ENCODE measurements around the gene SLC48A1. TPM values are rescaled to one million over a fixed set of nuclear protein-coding genes. Genes with fewer than 3 reads are reported as not detected.

SLC48A1 gene
- polyA plus RNA-seq, 3 donors, result 41.9 to 51.3 (median 47.4) TPM

- no peak for DNase-seq (ENCODE audit: extremely low read depth in 1 of 11, low read depth in 9 of 11, low spot score in 4 of 11)
Measured at GRCh38 chr12:47739979-47740378, 33.1 kb upstream of the SLC48A1 start.

DNA sequence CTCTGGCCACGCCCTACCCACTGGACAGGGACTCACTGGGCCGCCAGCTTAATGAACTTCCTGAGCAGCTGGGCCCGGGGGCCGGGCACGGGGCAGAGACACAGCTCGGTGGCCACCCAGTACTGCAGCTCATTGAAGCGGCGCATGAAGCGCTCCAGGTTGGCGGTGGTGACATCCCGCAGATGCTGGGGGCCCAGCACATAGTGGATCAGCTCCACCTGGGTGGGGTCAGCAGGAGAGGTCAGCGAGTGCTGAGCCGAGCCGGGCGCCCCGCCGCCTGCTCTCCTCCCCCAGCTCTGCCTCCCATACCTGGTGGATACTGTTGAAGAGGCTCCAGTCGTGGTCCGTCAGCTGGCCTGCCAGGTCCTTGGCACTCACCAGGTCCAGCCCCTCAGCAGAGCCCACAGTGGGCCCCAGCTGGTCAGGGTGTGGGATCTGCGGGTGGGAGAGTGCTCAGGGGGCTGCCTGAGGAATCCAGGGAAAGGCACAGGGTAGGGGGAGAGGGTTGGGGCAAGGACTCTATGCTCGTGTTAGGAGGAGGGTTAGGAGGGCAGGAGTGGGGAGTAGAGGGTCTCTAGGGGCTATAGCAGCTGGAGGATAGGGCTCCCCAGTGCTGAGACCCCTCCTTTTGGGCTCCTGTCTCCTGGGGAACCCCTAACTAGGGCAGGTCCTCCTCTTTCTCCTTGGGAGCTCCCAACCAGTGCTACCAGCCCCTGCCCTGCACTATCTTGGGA lies 32.3 kb upstream of the SLC48A1 start:
- DNase-seq (ENCODE audit: extremely low read depth in 1 of 11, low read depth in 9 of 11, low spot score in 4 of 11), result no peak

GRCh38 chr12:47741340-47741703 lies 31.7 kb upstream of the SLC48A1 start:
- DNase-seq (ENCODE audit: extremely low read depth in 1 of 11, low read depth in 9 of 11, low spot score in 4 of 11), result no peak

DNA sequence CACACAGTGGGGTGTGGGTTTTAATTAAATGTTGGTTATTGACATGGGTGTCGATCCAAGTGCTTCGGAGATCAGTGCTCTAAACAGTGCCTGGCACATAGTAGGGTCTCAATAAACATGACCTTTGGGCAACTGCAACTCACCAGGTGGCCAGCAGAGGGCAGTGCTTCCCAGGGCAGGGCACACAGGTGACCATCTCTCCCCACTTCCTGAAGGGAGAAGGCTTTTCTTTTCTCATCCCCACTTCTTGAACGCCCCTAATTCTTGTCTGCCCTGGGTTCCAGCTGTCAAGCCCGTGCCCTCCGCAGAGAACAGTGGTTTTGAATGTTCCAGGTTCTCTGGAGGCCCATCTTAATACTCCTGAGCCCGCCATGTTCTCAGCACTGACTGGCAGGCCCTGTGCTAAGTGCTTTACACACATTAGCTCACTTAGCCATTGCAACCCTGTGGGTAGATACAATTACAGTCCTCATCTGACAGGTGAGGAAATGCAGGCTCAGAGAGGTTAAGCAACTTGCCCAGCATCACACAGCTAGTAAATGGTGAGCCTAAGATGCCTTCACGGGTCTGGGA lies 30.7 kb upstream of the SLC48A1 start:
- DNase-seq (ENCODE audit: extremely low read depth in 1 of 11, low read depth in 9 of 11, low spot score in 4 of 11), result no peak

- no peak for DNase-seq (ENCODE audit: extremely low read depth in 1 of 11, low read depth in 9 of 11, low spot score in 4 of 11)
Measured at GRCh38 chr12:47743311-47743860, 29.7 kb upstream of the SLC48A1 start.

DNA sequence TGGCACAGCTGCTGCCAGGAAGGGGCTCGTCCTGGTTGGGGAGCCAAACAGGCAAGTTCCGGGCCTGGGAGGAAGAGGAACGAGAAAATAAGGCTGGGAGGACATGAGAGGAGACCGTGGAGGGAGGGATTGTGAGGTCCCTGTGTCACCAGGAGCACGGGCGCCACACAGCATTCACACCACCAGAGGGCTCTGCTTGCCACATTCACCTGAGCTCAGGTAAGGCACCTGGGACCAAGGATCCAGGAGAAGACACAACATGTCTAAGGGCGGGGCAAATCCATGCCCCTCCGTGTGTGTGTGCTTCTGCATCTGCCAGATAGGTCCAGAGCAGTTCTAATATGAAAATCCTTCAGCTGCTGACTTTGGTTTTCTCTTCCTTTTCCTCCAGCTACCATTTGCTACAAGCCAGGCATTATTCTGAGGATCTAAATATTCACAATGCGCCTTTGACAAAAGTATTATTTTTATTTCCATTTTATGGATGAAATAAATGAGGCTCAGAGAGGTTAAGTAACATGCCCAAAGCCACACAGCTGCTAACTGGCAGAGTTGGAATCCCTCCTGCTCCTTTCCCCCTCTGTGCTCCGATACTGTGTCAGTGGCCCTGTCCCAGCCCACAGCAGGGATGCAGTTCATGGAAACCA lies 28.9 kb upstream of the SLC48A1 start:
- no peak for DNase-seq (ENCODE audit: extremely low read depth in 1 of 11, low read depth in 9 of 11, low spot score in 4 of 11)

DNA sequence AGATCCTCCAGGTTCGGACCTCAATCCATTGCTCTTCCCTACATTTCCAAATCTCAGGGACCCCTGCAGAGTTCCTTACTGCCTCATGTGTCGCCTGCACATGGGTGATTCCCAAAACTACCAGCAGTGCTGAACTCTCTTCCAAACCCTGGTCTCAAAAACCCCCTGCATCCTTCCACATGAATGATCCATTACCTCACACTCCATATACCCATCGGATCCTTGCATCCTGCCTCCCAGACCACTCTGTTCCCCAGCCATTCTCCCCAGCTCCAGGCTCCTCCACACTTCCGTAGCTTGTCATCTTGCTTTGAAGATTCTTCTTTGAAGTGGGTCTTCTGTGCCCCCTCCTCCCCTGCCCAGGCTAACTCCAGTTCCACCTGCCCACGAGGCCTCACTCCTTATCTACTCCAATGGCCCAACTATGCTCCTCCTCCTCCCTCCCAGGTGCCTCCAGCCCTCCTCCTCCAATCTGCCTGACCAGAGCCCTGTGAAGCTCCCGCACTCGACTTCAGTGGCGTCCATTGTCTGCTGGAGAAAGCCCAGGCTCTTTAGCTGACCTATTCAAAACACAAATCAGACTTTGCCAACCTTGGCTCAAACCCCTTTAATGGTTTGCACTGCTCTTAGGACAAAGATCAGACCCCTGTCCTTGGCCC lies 28.1 kb upstream of the SLC48A1 start:
- DNase-seq (ENCODE audit: extremely low read depth in 1 of 11, low read depth in 9 of 11, low spot score in 4 of 11), result no peak

DNA sequence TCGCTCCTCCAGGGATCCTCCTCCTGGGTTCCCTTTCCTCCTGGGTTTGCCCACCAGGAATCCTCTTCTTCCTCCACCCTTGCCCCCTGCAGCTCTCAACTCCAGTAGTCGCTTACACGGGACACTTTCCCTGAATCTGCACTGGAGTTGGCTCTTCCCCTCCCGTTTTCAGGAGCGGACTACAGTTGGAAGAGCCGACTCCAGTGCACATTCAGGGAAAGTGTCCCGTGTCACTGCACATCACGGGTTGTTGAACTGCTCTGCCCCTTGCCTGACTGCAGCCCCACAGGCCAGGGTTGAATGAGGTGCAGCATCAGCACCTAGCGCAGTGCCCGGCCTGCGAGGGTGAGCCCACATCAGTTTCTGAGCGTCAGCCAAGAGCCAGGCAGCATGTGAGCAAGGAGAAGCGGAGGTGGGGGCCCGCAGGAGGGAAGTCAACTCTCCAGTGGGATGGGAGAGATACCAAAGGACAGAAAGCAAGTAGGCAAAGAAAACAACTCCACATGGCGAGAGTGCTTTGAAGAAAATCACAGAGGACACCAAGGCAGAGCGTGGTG lies 27.5 kb upstream of the SLC48A1 start:
- DNase-seq (ENCODE audit: extremely low read depth in 1 of 11, low read depth in 9 of 11, low spot score in 4 of 11), result no peak

DNA sequence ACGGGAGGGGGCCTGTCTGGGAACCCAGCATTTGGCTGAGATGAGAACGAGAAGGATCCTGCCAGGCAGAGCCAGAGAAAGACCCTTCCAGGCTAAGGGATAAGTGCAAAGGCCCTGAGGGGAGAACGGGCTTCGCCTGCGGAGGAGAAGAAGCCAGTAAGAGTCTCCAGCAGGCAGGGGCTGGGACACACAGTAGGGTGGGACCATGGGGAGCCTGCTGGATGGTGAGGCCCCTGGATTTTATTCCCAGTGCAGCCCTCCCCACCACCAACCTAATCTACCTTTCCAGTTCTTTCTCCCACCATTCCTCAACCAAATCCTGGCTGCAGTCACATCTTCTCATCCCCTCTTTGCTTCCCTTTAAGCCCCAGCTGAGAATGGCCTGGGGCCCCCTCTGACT lies 27.0 kb upstream of the SLC48A1 start:
- DNase-seq (ENCODE audit: extremely low read depth in 1 of 11, low read depth in 9 of 11, low spot score in 4 of 11), result no peak

- no peak for DNase-seq (ENCODE audit: extremely low read depth in 1 of 11, low read depth in 9 of 11, low spot score in 4 of 11)
Measured at GRCh38 chr12:47746523-47746922, 26.5 kb upstream of the SLC48A1 start.

DNA sequence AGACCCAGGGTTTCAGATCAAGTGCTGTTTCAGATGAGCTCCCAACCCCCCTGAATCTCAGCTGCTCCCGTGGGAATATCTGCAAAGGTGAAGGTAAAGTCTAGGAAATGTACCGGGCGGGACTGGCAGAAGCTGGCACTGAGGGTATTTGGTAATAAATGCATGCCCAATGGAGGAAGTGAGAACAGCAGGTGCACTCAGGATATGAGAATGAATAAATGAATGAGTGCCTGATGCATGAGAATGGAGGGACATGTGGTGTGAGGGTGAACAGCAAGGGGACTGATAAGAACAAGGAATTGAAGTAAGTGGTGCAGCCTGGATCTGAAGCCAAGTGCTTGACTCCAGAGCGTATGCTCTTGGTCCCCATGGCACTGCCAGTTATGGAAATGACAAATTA lies 25.9 kb upstream of the SLC48A1 start:
- no peak for DNase-seq (ENCODE audit: extremely low read depth in 1 of 11, low read depth in 9 of 11, low spot score in 4 of 11)

DNA sequence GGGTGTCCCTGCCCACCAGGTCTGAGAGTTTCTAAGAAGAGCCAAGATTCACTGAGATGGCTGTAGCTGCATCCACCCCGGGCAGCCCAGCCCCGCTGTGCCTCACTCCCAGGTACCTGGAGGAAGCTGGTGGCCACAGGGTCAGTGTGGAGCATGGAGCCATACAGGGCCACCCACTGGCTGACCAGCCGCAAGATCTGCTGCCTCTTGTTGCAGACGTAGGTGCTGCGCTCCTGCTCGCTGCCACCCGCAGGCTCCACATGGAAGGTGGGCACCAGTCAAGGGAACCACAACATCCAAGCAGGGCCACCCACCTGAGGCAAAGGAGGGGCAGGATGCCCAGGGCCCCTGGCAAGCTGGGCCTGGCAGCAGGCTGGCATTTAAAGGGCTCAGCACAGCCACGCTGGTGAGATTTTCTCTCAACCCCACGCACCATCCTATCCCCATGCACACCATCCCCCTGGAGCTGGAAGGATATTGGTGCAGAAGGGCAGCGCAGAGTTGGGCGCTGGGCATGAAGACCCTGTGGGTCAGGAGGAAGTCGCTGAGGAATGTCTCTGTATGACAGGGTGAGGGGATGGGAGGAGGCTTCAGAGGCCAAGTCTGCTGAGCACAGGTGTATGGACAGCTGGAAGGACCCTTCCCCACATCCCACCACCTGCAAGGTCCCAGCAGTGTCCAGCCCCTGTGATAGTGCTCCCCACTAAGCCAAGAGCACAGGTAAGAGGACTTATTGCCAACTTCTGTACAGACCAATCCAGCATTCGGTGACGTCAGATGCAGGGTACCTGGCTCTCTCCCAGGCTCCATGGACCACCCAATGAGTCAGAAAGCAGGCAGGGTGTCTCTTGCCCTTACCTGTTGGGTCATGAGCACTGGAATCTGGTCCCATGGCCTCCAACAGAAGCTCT lies 25.2 kb upstream of the SLC48A1 start:
- no peak for DNase-seq (ENCODE audit: extremely low read depth in 1 of 11, low read depth in 9 of 11, low spot score in 4 of 11)

DNA sequence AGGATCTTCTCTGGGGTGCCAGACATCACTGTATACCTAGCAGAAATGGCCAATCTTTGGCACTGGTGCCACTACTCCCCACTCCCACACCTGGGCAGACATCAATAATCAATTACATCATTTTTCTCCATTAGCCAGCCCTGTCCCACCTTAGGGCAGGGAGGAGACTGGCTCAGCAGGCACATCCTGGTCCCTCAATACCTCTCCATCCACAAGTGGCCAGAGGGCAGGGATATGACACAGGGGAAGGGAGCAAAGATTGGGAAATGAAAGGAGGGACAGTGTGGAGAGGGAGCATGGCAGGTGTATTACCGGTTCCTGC lies 24.6 kb upstream of the SLC48A1 start:
- DNase-seq (ENCODE audit: extremely low read depth in 1 of 11, low read depth in 9 of 11, low spot score in 4 of 11), result no peak

DNA sequence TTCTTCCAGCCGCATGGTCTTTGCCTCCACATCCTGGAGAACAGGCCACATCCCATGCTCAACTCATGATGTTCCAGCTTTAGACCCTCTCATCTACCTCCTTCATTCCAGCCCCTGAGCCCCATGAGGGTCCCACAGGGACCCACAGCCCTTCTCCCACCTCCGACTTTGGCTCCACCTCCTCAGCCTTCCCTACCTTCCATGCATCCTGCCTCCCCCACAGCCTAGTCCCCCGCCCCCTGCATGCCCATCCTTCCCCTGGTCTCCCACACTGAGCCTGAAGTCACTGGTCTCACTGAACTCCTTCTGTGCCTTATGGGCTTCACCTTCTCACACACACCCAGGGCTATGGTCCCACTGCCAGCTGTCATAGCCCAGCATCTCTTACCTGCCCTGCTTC lies 24.1 kb upstream of the SLC48A1 start:
- no peak for DNase-seq (ENCODE audit: extremely low read depth in 1 of 11, low read depth in 9 of 11, low spot score in 4 of 11)

DNA sequence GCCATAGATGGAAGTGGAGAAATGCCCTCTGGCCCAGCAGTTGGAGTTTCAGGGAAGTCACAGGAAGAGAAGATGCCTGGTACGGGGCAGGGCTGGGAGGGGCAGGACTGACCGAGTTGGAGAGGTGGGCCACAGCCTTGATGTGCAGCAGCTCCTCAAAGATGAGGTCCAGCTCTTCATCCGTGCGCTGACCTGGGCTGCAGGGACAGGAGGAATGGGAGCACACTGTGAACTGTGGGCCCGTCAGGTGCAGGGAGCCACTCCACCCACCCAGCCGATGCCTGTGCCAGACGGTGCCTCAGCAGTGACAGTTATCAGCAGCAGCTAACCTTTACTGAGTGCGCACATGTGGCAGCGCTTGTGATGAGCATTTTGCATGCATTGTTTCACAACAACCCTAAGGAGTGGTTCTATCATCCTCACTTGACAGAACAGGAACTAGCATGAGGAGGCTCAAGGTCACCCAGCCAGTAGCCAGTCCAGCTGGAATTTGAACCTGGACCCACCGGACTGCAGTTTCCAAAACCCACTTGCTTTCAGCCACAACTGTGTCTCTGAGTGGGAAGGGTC lies 22.7 kb upstream of the SLC48A1 start:
- DNase-seq (ENCODE audit: extremely low read depth in 1 of 11, low read depth in 9 of 11, low spot score in 4 of 11), result no peak

DNA sequence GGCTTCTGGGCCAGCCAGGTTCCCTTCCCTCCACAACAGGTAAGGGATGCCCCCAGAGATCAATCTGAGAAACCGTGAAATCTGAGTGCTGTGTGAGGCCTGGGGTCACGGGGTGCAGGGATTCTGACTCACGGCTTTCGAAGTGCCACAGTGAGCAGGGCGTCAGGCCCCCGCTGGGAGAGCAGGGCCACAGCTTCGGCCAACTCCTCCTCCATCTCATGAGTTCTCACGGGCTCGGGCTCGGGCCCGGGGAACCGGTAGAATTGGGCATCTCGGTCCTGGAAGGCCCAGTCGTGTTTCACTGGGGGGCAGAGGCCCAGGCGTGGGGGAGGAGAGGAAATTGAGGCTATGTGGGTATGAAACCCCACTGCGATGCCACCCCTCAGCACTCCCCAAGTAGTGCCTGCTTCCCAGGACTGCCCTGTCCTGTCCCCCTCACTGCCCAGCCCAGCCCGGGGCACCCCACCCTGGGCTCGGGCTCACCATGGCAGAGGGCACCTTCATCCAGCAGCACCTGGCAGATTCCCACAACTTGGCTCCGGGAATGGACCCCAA lies 22.0 kb upstream of the SLC48A1 start:
- DNase-seq (ENCODE audit: extremely low read depth in 1 of 11, low read depth in 9 of 11, low spot score in 4 of 11), result no peak

GRCh38 chr12:47751561-47751960 lies 21.5 kb upstream of the SLC48A1 start:
- no peak for DNase-seq (ENCODE audit: extremely low read depth in 1 of 11, low read depth in 9 of 11, low spot score in 4 of 11)

DNA sequence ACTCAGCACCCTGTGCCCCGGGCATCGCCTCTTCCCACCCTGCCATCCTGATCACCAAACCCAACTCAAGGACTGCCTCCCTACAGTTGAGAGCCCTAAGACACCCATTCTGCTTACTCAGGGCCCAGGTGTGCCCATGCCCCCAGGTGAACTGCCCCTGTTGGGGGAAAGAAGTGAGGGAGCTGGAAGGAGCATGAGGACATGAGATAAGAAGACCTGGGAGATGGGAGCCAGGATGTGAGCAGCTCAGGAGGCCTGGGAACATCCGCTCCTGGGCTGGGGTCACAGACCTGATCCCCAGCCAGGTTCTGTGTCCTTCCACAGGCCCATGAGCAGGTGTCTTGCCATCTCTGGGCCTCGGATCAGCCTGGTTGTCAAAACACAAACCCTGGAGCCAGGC lies 20.9 kb upstream of the SLC48A1 start:
- DNase-seq (ENCODE audit: extremely low read depth in 1 of 11, low read depth in 9 of 11, low spot score in 4 of 11), result no peak
